Suprapubic skin (tissue), 4 donors: ENCODE data around the gene ZNF521. TPM values are rescaled to one million over a fixed set of nuclear protein-coding genes. Genes with fewer than 3 reads are reported as not detected.
A peak's percentile ranks its signal among the peaks of the same experiment; 100 is the strongest.

Experiments used
- DNase-seq, 2 donors: peaks; one replicate each; pipeline ENCODE4 v3.0.0-alpha.2; 2019; ENCODE audit warnings: low spot score in 2 of 2
- H3K27ac ChIP-seq: fragments of 200-600 bp; sonication (generic); one replicate; pipeline ENCODE4 v1.5.1; 2019
- H3K27me3 ChIP-seq: fragments of 200-600 bp; sonication (generic); one replicate; pipeline ENCODE4 v1.5.1; 2019
- H3K36me3 ChIP-seq: fragments of 200-600 bp; sonication (generic); one replicate; pipeline ENCODE4 v1.5.1; 2019
- H3K4me1 ChIP-seq: fragments of 200-600 bp; sonication (generic); one replicate; pipeline ENCODE4 v1.5.1; 2019
- H3K4me3 ChIP-seq: fragments of 200-600 bp; sonication (generic); one replicate; pipeline ENCODE4 v1.5.1; 2019; ENCODE audit warnings: mild to moderate bottlenecking
- H3K9me3 ChIP-seq: fragments of 200-600 bp; sonication (generic); one replicate; pipeline ENCODE4 v1.5.1; 2019
- CTCF ChIP-seq, 2 donors: fragments of 200-600 bp in 1 of 2; fragments of 450-650 bp in 1 of 2; sonication (generic) in 1 of 2; IDR thresholded peaks; one replicate each; pipeline ENCODE4 v1.5.1; 2016 to 2019; ENCODE audit warnings: antibody characterized with exemption in 2 of 2, mild to moderate bottlenecking in 1 of 2, moderate library complexity in 1 of 2
- EP300 ChIP-seq: sonication (generic); formaldehyde crosslinking; IDR thresholded peaks from one replicate; pipeline ENCODE4 v1.6.1; 2017; ENCODE audit warnings: antibody characterized with exemption
- POLR2A ChIP-seq, 2 donors: fragments of 450-650 bp; IDR thresholded peaks; one replicate each; pipeline ENCODE4 v1.6.1; 2017; ENCODE audit warnings: antibody characterized with exemption in 2 of 2, mild to moderate bottlenecking in 2 of 2, moderate library complexity in 2 of 2
- POLR2AphosphoS5 ChIP-seq, 3 donors: sonication (generic); formaldehyde crosslinking; IDR thresholded peaks; one replicate each; pipeline ENCODE4 v1.6.1; 2017; ENCODE audit warnings: antibody characterized with exemption in 3 of 3
- WGBS: methylation state at CpG from one replicate; pipeline ENCODE4 v1.1.5; 2018; 5-methylcytosine and 5-hydroxymethylcytosine counted together
- total RNA-seq, 4 donors: library from RNA; depleted of rRNA; stranded (reverse); fragments of >200 nt; gene quantifications; one replicate each; pipeline ENCODE4 v1.1.0, GENCODE V29; 2016

The ZNF521 gene
- total RNA-seq, 4 donors from 2014 or later = 6.4 to 13.2 (median 10.1) TPM

- peaks cover 13% of the 10 kb centered on the region for H3K4me1 ChIP-seq
- no peak overlapping the region for H3K27ac ChIP-seq
- no peaks in the 10 kb centered on the region for H3K9me3 ChIP-seq
- TF ChIP-seq CTCF (IDR thresholded peaks at IDR 0.05) (no peak), POLR2A (IDR thresholded peaks at IDR 0.05) (no peak), EP300 (no peak), POLR2AphosphoS5 (IDR thresholded peaks at IDR 0.05) (no peak)
- H3K36me3 ChIP-seq = no peaks in the 10 kb centered on the region
- H3K4me3 ChIP-seq = peak overlapping the region; percentile 41
- DNase-seq = no peak
- 28% methylated on average over 10 of the region's 10 CpGs for WGBS
- no peaks in the 10 kb centered on the region for H3K27me3 ChIP-seq
Observed at GRCh38 chr18:25164848-25165811, 186.8 kb downstream of the ZNF521 start.

- DNase-seq = no peak
- 44% methylated on average over 6 of the region's 6 CpGs for WGBS
- H3K27me3 ChIP-seq = no peaks in the 10 kb centered on the region
- no peak for TF ChIP-seq POLR2AphosphoS5 (IDR thresholded peaks at IDR 0.05)
- no peak for TF ChIP-seq POLR2A (IDR thresholded peaks at IDR 0.05)
- no peak for TF ChIP-seq CTCF (IDR thresholded peaks at IDR 0.05)
- no peak for TF ChIP-seq EP300
- H3K4me1 ChIP-seq = peaks cover 13% of the 10 kb centered on the region
- no peaks in the 10 kb centered on the region for H3K36me3 ChIP-seq
- H3K9me3 ChIP-seq = no peaks in the 10 kb centered on the region
- peak overlapping the region; percentile 41 for H3K4me3 ChIP-seq
- no peak overlapping the region for H3K27ac ChIP-seq
Observed at GRCh38 chr18:25164211-25164847, 187.6 kb downstream of the ZNF521 start.

- no peaks in the 10 kb centered on the region for H3K9me3 ChIP-seq
- no peaks in the 10 kb centered on the region for H3K36me3 ChIP-seq
- no peak for DNase-seq
- H3K4me1 ChIP-seq = no peaks in the 10 kb centered on the region
- no peak overlapping the region for H3K27ac ChIP-seq
- no peaks in the 10 kb centered on the region for H3K27me3 ChIP-seq
- TF ChIP-seq POLR2AphosphoS5 (IDR thresholded peaks at IDR 0.05) (no peak), EP300 (no peak), POLR2A (IDR thresholded peaks at IDR 0.05) (no peak), CTCF (IDR thresholded peaks at IDR 0.05) (no peak)
- WGBS = 88% methylated on average over 6 of the region's 6 CpGs
- no peak overlapping the region for H3K4me3 ChIP-seq
Observed at GRCh38 chr18:25153426-25153825, 198.5 kb downstream of the ZNF521 start.

- no peaks in the 10 kb centered on the region for H3K27me3 ChIP-seq
- no peaks in the 10 kb centered on the region for H3K36me3 ChIP-seq
- H3K9me3 ChIP-seq = no peaks in the 10 kb centered on the region
- TF ChIP-seq EP300 (no peak), POLR2A (IDR thresholded peaks at IDR 0.05) (no peak), CTCF (IDR thresholded peaks at IDR 0.05) (no peak), POLR2AphosphoS5 (IDR thresholded peaks at IDR 0.05) (no peak)
- no peak for DNase-seq
- H3K27ac ChIP-seq = no peak overlapping the region
- 94% methylated on average over 5 of the region's 5 CpGs for WGBS
- no peak overlapping the region for H3K4me3 ChIP-seq
- no peaks in the 10 kb centered on the region for H3K4me1 ChIP-seq
Observed at GRCh38 chr18:25147877-25148488, 204.0 kb downstream of the ZNF521 start.

- Histone ChIP-seq H3K36me3 (no peaks in the 10 kb centered on the region), H3K4me3 (no peak overlapping the region), H3K27ac (no peak overlapping the region), H3K27me3 (no peaks in the 10 kb centered on the region), H3K9me3 (no peaks in the 10 kb centered on the region), H3K4me1 (no peaks in the 10 kb centered on the region)
- TF ChIP-seq CTCF (IDR thresholded peaks at IDR 0.05) = no peak
- no peak for TF ChIP-seq POLR2AphosphoS5 (IDR thresholded peaks at IDR 0.05)
- TF ChIP-seq POLR2A (IDR thresholded peaks at IDR 0.05) = no peak
- TF ChIP-seq EP300 = no peak
- no peak for DNase-seq
- WGBS = 79% methylated on average over 2 of the region's 2 CpGs
Observed at GRCh38 chr18:25146512-25146910, 205.5 kb downstream of the ZNF521 start.
